Stimulated activated CD4-positive, alpha-beta T cell treated with anti-CD3 and anti-CD28 coated beads, Interleukin-2, amount 100 ng/mL, for 24 hours (primary cell): ENCODE results near the gene ZCCHC24.
"Not testable (repeated sequence)": the region's sequence is repeated elsewhere in the genome, so short reads cannot be mapped to it uniquely, and the experiment has no call there.

ENCODE experiments used
- DNase-seq, 2 donors: peaks; one replicate each; pipeline ENCODE4 v3.0.0-alpha.2; 2020

Gene ZCCHC24

GRCh38 chr10:79342811-79343561 is 102.4 kb downstream of the ZCCHC24 start:
- no peak for DNase-seq

GRCh38 chr10:79342295-79342761 is 103.1 kb downstream of the ZCCHC24 start:
- no peak for DNase-seq

- DNase-seq = no peak
Observed at GRCh38 chr10:79340646-79341244, 104.7 kb downstream of the ZCCHC24 start.

- DNase-seq = no peak
Observed at GRCh38 chr10:79339266-79339665, 106.2 kb downstream of the ZCCHC24 start.

- not testable (repeated sequence) for DNase-seq
Observed at GRCh38 chr10:79337783-79338469, 107.5 kb downstream of the ZCCHC24 start.

- DNase-seq = no peak
Observed at GRCh38 chr10:79336739-79337138, 108.7 kb downstream of the ZCCHC24 start.

- DNase-seq = no peak
Observed at GRCh38 chr10:79336276-79336675, 109.1 kb downstream of the ZCCHC24 start.

GRCh38 chr10:79335470-79336235 is 109.8 kb downstream of the ZCCHC24 start:
- DNase-seq = no peak

GRCh38 chr10:79335094-79335469 is 110.3 kb downstream of the ZCCHC24 start:
- no peak for DNase-seq

GRCh38 chr10:79334573-79334972 is 110.9 kb downstream of the ZCCHC24 start:
- DNase-seq = no peak

- DNase-seq = no peak
Observed at GRCh38 chr10:79333513-79333912, 111.9 kb downstream of the ZCCHC24 start.

GRCh38 chr10:79332610-79333315 is 112.7 kb downstream of the ZCCHC24 start:
- not testable (repeated sequence) for DNase-seq
